ENCODE results near the gene TXK.

The TXK gene

GRCh38 chr4:48065587-48066052 is 68.4 kb downstream of the TXK start:
- CTCF ChIA-PET = no interaction called here
- no peak overlapping the region for H3K27ac ChIP-seq (ENCODE audit: extremely low read depth, low read depth, low read length)
- H3K4me1 ChIP-seq (ENCODE audit: control insufficient read depth, insufficient read depth, low read length) = no peaks in the 10 kb centered on the region
- no peak for TF ChIP-seq REPIN1 (tag by site-specific recombination; IDR thresholded peaks at IDR 0.05; ENCODE audit: low read depth)
- TF ChIP-seq ZNF155 (tag by site-specific recombination; IDR thresholded peaks at IDR 0.05) = no peak
- no peak for TF ChIP-seq ZNF660 (tag by site-specific recombination; IDR thresholded peaks at IDR 0.05)
- TF ChIP-seq ZSCAN30 (tag by site-specific recombination; IDR thresholded peaks at IDR 0.05) = no peak
- no peak for TF ChIP-seq ZNF423 (tag by site-specific recombination; IDR thresholded peaks at IDR 0.05)
- TF ChIP-seq ZNF292 (tag by site-specific recombination; IDR thresholded peaks at IDR 0.05; ENCODE audit: borderline replicate concordance, low read depth) = no peak
- TF ChIP-seq ZNF621 (tag by site-specific recombination; IDR thresholded peaks at IDR 0.05) = no peak
- no peak for TF ChIP-seq ZNF561 (tag by site-specific recombination; IDR thresholded peaks at IDR 0.05; ENCODE audit: borderline replicate concordance)
- TF ChIP-seq ZNF677 (tag by site-specific recombination; IDR thresholded peaks at IDR 0.05) = no peak
- no peak for TF ChIP-seq ZBTB10 (tag by site-specific recombination; IDR thresholded peaks at IDR 0.05)
- TF ChIP-seq SP2 (tag by site-specific recombination; IDR thresholded peaks at IDR 0.05) = no peak
- TF ChIP-seq ZNF529 (tag by site-specific recombination; IDR thresholded peaks at IDR 0.05; ENCODE audit: insufficient replicate concordance) = no peak
- POLR2A ChIA-PET = no interaction called here
- no peaks in the 10 kb centered on the region for H3K36me3 ChIP-seq (ENCODE audit: control insufficient read depth in 2 of 2, insufficient read depth in 1 of 2, low read length in 2 of 2)
- H3K4me3 ChIP-seq (ENCODE audit: low read depth, low read length) = no peak overlapping the region
- no peaks in the 10 kb centered on the region for H3K9me3 ChIP-seq (ENCODE audit: control insufficient read depth, insufficient read depth, low read depth, low read length)

GRCh38 chr4:48064349-48064748 is 69.7 kb downstream of the TXK start:
- H3K27ac ChIP-seq (ENCODE audit: extremely low read depth, low read depth, low read length) = no peak overlapping the region
- no peak for TF ChIP-seq ZNF398 (tag by site-specific recombination; IDR thresholded peaks at IDR 0.05)
- TF ChIP-seq ZNF114 (tag by site-specific recombination; IDR thresholded peaks at IDR 0.05) = no peak
- no peaks in the 10 kb centered on the region for H3K36me3 ChIP-seq (ENCODE audit: control insufficient read depth in 2 of 2, insufficient read depth in 1 of 2, low read length in 2 of 2)
- H3K9me3 ChIP-seq (ENCODE audit: control insufficient read depth, insufficient read depth, low read depth, low read length) = no peaks in the 10 kb centered on the region
- H3K4me1 ChIP-seq (ENCODE audit: control insufficient read depth, insufficient read depth, low read length) = no peaks in the 10 kb centered on the region
- ChIA-PET POLR2A (no interaction called here), CTCF (interaction anchor here (0.6 kb wide), 1 partner anchor 937 kb away, joined by 3 read pairs; no protein-coding TSS in a partner anchor)
- H3K4me3 ChIP-seq (ENCODE audit: low read depth, low read length) = no peak overlapping the region

- Histone ChIP-seq H3K27ac (ENCODE audit: extremely low read depth, low read depth, low read length) (no peak overlapping the region), H3K4me3 (ENCODE audit: low read depth, low read length) (no peak overlapping the region), H3K9me3 (ENCODE audit: control insufficient read depth, insufficient read depth, low read depth, low read length) (no peaks in the 10 kb centered on the region), H3K36me3 (ENCODE audit: control insufficient read depth in 2 of 2, insufficient read depth in 1 of 2, low read length in 2 of 2) (no peaks in the 10 kb centered on the region), H3K4me1 (ENCODE audit: control insufficient read depth, insufficient read depth, low read length) (no peaks in the 10 kb centered on the region)
- ChIA-PET POLR2A (no interaction called here), CTCF (no interaction called here)
- no peak for TF ChIP-seq ZNF677 (tag by site-specific recombination; IDR thresholded peaks at IDR 0.05)
- TF ChIP-seq ZXDB (tag by site-specific recombination; IDR thresholded peaks at IDR 0.05) = no peak
- no peak for TF ChIP-seq SCRT1 (tag by site-specific recombination; IDR thresholded peaks at IDR 0.05; ENCODE audit: borderline replicate concordance)
- no peak for TF ChIP-seq ZBTB8A (tag by site-specific recombination; IDR thresholded peaks at IDR 0.05)
- no peak for TF ChIP-seq KLF9 (tag by site-specific recombination; IDR thresholded peaks at IDR 0.05; ENCODE audit: low read depth)
- TF ChIP-seq ZNF596 (tag by site-specific recombination; IDR thresholded peaks at IDR 0.05) = no peak
- TF ChIP-seq ZNF639 (tag by site-specific recombination; IDR thresholded peaks at IDR 0.05) = no peak
- no peak for TF ChIP-seq KLF7 (tag by site-specific recombination; IDR thresholded peaks at IDR 0.05; ENCODE audit: borderline replicate concordance)
- TF ChIP-seq TRIM28 (IDR thresholded peaks at IDR 0.05; ENCODE audit: borderline replicate concordance, low read length) = no peak
- no peak for TF ChIP-seq ZNF658 (tag by site-specific recombination; IDR thresholded peaks at IDR 0.05)
- TF ChIP-seq ZNF549 (tag by site-specific recombination; IDR thresholded peaks at IDR 0.05) = no peak
- TF ChIP-seq ZFP37 (tag by site-specific recombination; IDR thresholded peaks at IDR 0.05) = no peak
- TF ChIP-seq ZNF530 (tag by site-specific recombination; IDR thresholded peaks at IDR 0.05; ENCODE audit: low read depth) = no peak
- TF ChIP-seq ZNF558 (tag by site-specific recombination; IDR thresholded peaks at IDR 0.05) = no peak
These were observed 75.2 kb downstream of the TXK start for GRCh38 chr4:48058617-48059530.

Data from HEK293 (cell line).